Measurements from ENCODE around the gene EMSY.

The EMSY gene

DNA sequence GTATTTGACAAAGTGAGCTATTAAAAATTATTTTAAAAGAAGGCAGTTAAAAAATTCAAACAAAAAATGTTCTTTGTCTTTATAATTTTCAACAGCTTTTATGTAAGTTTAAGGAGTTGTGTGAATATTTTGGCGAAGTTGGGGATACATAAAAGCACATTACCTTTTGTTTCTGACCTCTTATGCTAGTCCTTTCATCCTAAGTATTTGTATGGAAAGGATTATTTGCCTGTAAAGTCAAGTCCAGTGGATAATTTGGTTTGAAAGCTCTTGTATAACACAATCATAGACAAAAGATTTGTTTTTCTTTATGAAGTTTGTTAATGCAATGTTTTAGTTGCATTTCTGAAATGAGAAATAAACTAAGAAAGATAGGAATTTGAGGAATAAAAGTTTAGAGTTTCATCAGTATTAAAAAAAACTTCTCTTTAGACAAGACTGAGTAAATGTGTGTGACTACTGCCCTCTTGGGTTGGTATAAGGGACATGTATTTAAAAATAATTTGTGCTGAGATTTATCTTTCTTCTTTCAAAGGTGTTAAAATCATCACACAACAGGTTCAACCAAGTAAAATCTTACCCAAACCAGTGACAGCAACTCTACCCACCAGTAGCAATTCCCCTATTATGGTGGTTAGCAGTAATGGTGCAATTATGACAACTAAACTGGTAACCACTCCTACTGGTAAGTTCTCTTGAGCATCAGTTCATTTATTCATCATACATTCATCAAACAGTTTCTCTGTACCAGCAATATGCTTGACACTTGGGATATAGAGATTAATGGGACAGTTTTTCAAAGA, 68.2 kb downstream of the EMSY start:
- Histone ChIP-seq H4K8ac (ENCODE audit: low read length) (no peak overlapping the region), H3K18ac (ENCODE audit: low read depth in 1 of 2, low read length in 2 of 2) (no peak overlapping the region), H3K9me3 (ENCODE audit: control insufficient read depth, low read length) (no peaks in the 10 kb centered on the region), H2AFZ (ENCODE audit: low read depth, low read length) (no peak overlapping the region), H3K4ac (ENCODE audit: low read depth in 1 of 2, low read length in 2 of 2) (no peak overlapping the region), H3K27me3 (ENCODE audit: control insufficient read depth in 1 of 2, insufficient read depth in 1 of 2, low read length in 2 of 2) (no peaks in the 10 kb centered on the region), H2BK120ac (ENCODE audit: low read depth, low read length) (no peak overlapping the region), H4K91ac (ENCODE audit: low read length) (no peak overlapping the region), H3K79me1 (replicated peaks; ENCODE audit: low read length, poor library complexity, severe bottlenecking) (peaks cover 4% of the 10 kb centered on the region), H3K36me3 (ENCODE audit: control insufficient read depth in 1 of 2, insufficient read depth in 2 of 2, low read depth in 1 of 2, low read length in 2 of 2) (peaks cover 0 to 34% of the 10 kb centered on the region in 2 experiments), H2BK15ac (ENCODE audit: low read depth, poor library complexity, severe bottlenecking) (no peak overlapping the region), H2AK5ac (ENCODE audit: low read length, severe bottlenecking) (no peak overlapping the region), H2BK12ac (ENCODE audit: low read length in 2 of 2) (no peak overlapping the region), H3K9ac (ENCODE audit: low read length) (peak overlapping the region; percentile 39), H3K23ac (ENCODE audit: low read length in 2 of 2) (no peak overlapping the region), H2BK5ac (ENCODE audit: low read depth, low read length, poor library complexity, severe bottlenecking) (no peak overlapping the region), H3K4me1 (ENCODE audit: control insufficient read depth, insufficient read depth, low read depth, low read length) (peaks cover 4% of the 10 kb centered on the region), H3K14ac (ENCODE audit: low read length in 2 of 2) (no peak overlapping the region), H3K4me3 (ENCODE audit: insufficient read depth in 1 of 2, low read depth in 1 of 2, low read length in 2 of 2) (no peak overlapping the region), H3K4me2 (ENCODE audit: low read length, poor library complexity, severe bottlenecking) (no peak overlapping the region), H3K27ac (ENCODE audit: low read length, poor library complexity, severe bottlenecking) (no peak overlapping the region)
- WGBS = no CpG with 5 or more reads among the region's 1 CpG
- peak; percentile 62 for DNase-seq

GRCh38 chr11:76513654-76514034, 68.8 kb downstream of the EMSY start:
- Histone ChIP-seq H3K27me3 (ENCODE audit: control insufficient read depth in 1 of 2, insufficient read depth in 1 of 2, low read length in 2 of 2) (no peaks in the 10 kb centered on the region), H3K23ac (ENCODE audit: low read length in 2 of 2) (no peak overlapping the region), H2AFZ (ENCODE audit: low read depth, low read length) (no peak overlapping the region), H3K4me2 (ENCODE audit: low read length, poor library complexity, severe bottlenecking) (no peak overlapping the region), H4K8ac (ENCODE audit: low read length) (no peak overlapping the region), H3K14ac (ENCODE audit: low read length in 2 of 2) (no peak overlapping the region), H2BK12ac (ENCODE audit: low read length in 2 of 2) (no peak overlapping the region), H3K27ac (ENCODE audit: low read length, poor library complexity, severe bottlenecking) (no peak overlapping the region), H2BK120ac (ENCODE audit: low read depth, low read length) (no peak overlapping the region), H3K18ac (ENCODE audit: low read depth in 1 of 2, low read length in 2 of 2) (no peak overlapping the region), H3K9ac (ENCODE audit: low read length) (no peak overlapping the region), H3K4me3 (ENCODE audit: insufficient read depth in 1 of 2, low read depth in 1 of 2, low read length in 2 of 2) (no peak overlapping the region), H3K36me3 (ENCODE audit: control insufficient read depth in 1 of 2, insufficient read depth in 2 of 2, low read depth in 1 of 2, low read length in 2 of 2) (peaks cover 0 to 34% of the 10 kb centered on the region in 2 experiments), H2AK5ac (ENCODE audit: low read length, severe bottlenecking) (no peak overlapping the region), H3K4me1 (ENCODE audit: control insufficient read depth, insufficient read depth, low read depth, low read length) (peaks cover 4% of the 10 kb centered on the region), H3K79me1 (replicated peaks; ENCODE audit: low read length, poor library complexity, severe bottlenecking) (peaks cover 3% of the 10 kb centered on the region), H2BK15ac (ENCODE audit: low read depth, poor library complexity, severe bottlenecking) (no peak overlapping the region), H3K4ac (ENCODE audit: low read depth in 1 of 2, low read length in 2 of 2) (no peak overlapping the region), H4K91ac (ENCODE audit: low read length) (no peak overlapping the region), H3K9me3 (ENCODE audit: control insufficient read depth, low read length) (no peaks in the 10 kb centered on the region), H2BK5ac (ENCODE audit: low read depth, low read length, poor library complexity, severe bottlenecking) (no peak overlapping the region)
- 100% methylated on average over 1 of the region's 3 CpGs for WGBS
- DNase-seq = no peak

DNA sequence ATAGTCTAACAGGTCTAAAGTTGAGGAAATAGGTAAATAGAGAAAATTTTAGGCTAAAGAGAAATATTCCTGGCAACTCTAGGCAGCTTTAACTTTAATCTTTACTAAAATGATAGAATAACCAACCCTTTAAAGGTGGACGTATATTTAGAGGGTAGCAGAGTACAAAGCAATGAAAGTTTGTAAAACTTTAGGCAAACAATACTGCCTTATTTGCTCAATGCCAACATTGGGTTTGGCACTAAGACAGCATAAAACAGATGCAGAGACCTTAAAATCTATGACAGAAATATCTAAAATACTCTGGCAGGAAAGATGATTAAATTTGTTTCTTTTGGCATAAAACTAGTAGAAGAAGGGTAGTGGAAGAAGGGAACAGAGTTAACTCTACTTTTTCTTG, 70.7 kb downstream of the EMSY start:
- Histone ChIP-seq H2AK5ac (ENCODE audit: low read length, severe bottlenecking) (no peak overlapping the region), H3K36me3 (ENCODE audit: control insufficient read depth in 1 of 2, insufficient read depth in 2 of 2, low read depth in 1 of 2, low read length in 2 of 2) (peaks cover 0 to 38% of the 10 kb centered on the region in 2 experiments), H3K4ac (ENCODE audit: low read depth in 1 of 2, low read length in 2 of 2) (no peak overlapping the region), H2BK5ac (ENCODE audit: low read depth, low read length, poor library complexity, severe bottlenecking) (no peak overlapping the region), H4K91ac (ENCODE audit: low read length) (no peak overlapping the region), H4K8ac (ENCODE audit: low read length) (no peak overlapping the region), H3K4me3 (ENCODE audit: insufficient read depth in 1 of 2, low read depth in 1 of 2, low read length in 2 of 2) (no peak overlapping the region), H3K23ac (ENCODE audit: low read length in 2 of 2) (no peak overlapping the region), H2BK15ac (ENCODE audit: low read depth, poor library complexity, severe bottlenecking) (no peak overlapping the region), H2AFZ (ENCODE audit: low read depth, low read length) (no peak overlapping the region), H3K4me2 (ENCODE audit: low read length, poor library complexity, severe bottlenecking) (no peak overlapping the region), H3K14ac (ENCODE audit: low read length in 2 of 2) (no peak overlapping the region), H3K9ac (ENCODE audit: low read length) (no peak overlapping the region), H3K79me1 (replicated peaks; ENCODE audit: low read length, poor library complexity, severe bottlenecking) (peaks cover 3% of the 10 kb centered on the region), H3K9me3 (ENCODE audit: control insufficient read depth, low read length) (no peaks in the 10 kb centered on the region), H3K4me1 (ENCODE audit: control insufficient read depth, insufficient read depth, low read depth, low read length) (peaks cover 2% of the 10 kb centered on the region), H2BK12ac (ENCODE audit: low read length in 2 of 2) (no peak overlapping the region), H3K27me3 (ENCODE audit: control insufficient read depth in 1 of 2, insufficient read depth in 1 of 2, low read length in 2 of 2) (no peaks in the 10 kb centered on the region), H3K18ac (ENCODE audit: low read depth in 1 of 2, low read length in 2 of 2) (no peak overlapping the region), H2BK120ac (ENCODE audit: low read depth, low read length) (no peak overlapping the region), H3K27ac (ENCODE audit: low read length, poor library complexity, severe bottlenecking) (no peak overlapping the region)
- no peak for DNase-seq
- no CpG with 5 or more reads among the region's 1 CpG for WGBS

DNA sequence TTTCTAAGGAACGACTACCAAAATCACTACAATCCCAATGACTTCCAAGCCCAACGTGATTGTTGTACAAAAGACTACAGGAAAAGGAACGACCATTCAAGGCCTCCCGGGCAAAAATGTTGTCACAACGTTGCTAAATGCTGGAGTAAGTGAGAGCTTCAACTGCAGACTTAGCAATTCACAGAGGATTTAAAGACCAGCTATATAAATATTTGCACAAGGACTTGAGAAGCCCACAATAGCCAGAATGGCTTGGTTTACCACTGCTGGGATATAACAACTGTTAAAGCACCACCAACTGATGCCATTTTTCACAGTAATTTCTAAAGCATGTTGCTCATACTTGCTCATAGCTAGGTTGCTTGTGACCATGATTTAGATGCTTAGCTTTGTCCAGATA, 78.3 kb downstream of the EMSY start:
- Histone ChIP-seq H2AK5ac (ENCODE audit: low read length, severe bottlenecking) (no peak overlapping the region), H2BK120ac (ENCODE audit: low read depth, low read length) (no peak overlapping the region), H2BK5ac (ENCODE audit: low read depth, low read length, poor library complexity, severe bottlenecking) (no peak overlapping the region), H3K4me1 (ENCODE audit: control insufficient read depth, insufficient read depth, low read depth, low read length) (peaks cover 2% of the 10 kb centered on the region), H3K9ac (ENCODE audit: low read length) (no peak overlapping the region), H3K79me1 (replicated peaks; ENCODE audit: low read length, poor library complexity, severe bottlenecking) (peaks cover 2% of the 10 kb centered on the region), H3K4me2 (ENCODE audit: low read length, poor library complexity, severe bottlenecking) (no peak overlapping the region), H3K14ac (ENCODE audit: low read length in 2 of 2) (no peak overlapping the region), H3K4ac (ENCODE audit: low read depth in 1 of 2, low read length in 2 of 2) (no peak overlapping the region), H3K27me3 (ENCODE audit: control insufficient read depth in 1 of 2, insufficient read depth in 1 of 2, low read length in 2 of 2) (no peaks in the 10 kb centered on the region), H3K27ac (ENCODE audit: low read length, poor library complexity, severe bottlenecking) (no peak overlapping the region), H2BK12ac (ENCODE audit: low read length in 2 of 2) (no peak overlapping the region), H3K36me3 (ENCODE audit: control insufficient read depth in 1 of 2, insufficient read depth in 2 of 2, low read depth in 1 of 2, low read length in 2 of 2) (peaks cover 4 to 38% of the 10 kb centered on the region in 2 experiments), H4K91ac (ENCODE audit: low read length) (no peak overlapping the region), H4K8ac (ENCODE audit: low read length) (no peak overlapping the region), H3K23ac (ENCODE audit: low read length in 2 of 2) (no peak overlapping the region), H3K4me3 (ENCODE audit: insufficient read depth in 1 of 2, low read depth in 1 of 2, low read length in 2 of 2) (no peak overlapping the region), H3K9me3 (ENCODE audit: control insufficient read depth, low read length) (no peaks in the 10 kb centered on the region), H2BK15ac (ENCODE audit: low read depth, poor library complexity, severe bottlenecking) (no peak overlapping the region), H3K18ac (ENCODE audit: low read depth in 1 of 2, low read length in 2 of 2) (no peak overlapping the region), H2AFZ (ENCODE audit: low read depth, low read length) (no peak overlapping the region)
- peak; percentile 4 for DNase-seq
- 90% methylated on average over 5 of the region's 5 CpGs for WGBS
